Measurements from ENCODE around the gene DBT.

DNA sequence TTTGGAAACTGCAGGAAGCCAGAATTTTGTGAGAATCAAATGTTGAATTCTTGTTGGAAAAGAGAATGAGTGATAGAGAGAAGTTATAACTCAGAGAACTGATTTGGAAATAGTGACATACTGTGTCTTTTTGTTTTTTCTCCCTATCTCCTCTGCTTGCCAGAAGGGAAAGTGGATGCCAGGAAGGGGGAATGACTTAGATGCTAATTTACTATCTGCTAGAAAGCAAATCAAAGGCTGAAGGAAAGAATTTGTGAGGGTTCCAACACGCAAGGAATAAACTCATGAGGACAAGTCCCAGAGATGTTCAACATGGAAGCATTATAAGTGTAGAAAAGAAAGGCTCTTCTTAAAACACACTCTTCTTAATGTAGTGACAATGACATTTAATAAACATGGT, 51.0 kb downstream of the DBT start:
- TF ChIP-seq, protein P1, sequence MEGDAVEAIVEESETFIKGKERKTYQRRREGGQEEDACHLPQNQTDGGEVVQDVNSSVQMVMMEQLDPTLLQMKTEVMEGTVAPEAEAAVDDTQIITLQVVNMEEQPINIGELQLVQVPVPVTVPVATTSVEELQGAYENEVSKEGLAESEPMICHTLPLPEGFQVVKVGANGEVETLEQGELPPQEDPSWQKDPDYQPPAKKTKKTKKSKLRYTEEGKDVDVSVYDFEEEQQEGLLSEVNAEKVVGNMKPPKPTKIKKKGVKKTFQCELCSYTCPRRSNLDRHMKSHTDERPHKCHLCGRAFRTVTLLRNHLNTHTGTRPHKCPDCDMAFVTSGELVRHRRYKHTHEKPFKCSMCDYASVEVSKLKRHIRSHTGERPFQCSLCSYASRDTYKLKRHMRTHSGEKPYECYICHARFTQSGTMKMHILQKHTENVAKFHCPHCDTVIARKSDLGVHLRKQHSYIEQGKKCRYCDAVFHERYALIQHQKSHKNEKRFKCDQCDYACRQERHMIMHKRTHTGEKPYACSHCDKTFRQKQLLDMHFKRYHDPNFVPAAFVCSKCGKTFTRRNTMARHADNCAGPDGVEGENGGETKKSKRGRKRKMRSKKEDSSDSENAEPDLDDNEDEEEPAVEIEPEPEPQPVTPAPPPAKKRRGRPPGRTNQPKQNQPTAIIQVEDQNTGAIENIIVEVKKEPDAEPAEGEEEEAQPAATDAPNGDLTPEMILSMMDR (optimal IDR thresholded peaks at IDR 0.05 in 1 of 3, IDR thresholded peaks at IDR 0.05 in 1 of 3, conservative IDR thresholded peaks at IDR 0.05 in 1 of 3; ENCODE audit: extremely low read depth in 1 of 3, insufficient read depth in 2 of 3, low read length in 3 of 3): no peak
- no peak for TF ChIP-seq EZH2 (IDR thresholded peaks at IDR 0.05; ENCODE audit: low read length)

Measured in keratinocyte (primary cell).